ENCODE data around the gene TCF7L1.

TCF7L1 gene

GRCh38 chr2:85269959-85270358, 136.8 kb downstream of the TCF7L1 start:
- H4K20me1 ChIP-seq (ENCODE audit: insufficient read depth, low read length), result no peaks in the 10 kb centered on the region
- H3K79me2 ChIP-seq (ENCODE audit: low read length), result no peaks in the 10 kb centered on the region
- H3K36me3 ChIP-seq (replicated peaks; ENCODE audit: low read depth, low read length), result no peaks in the 10 kb centered on the region
- TF ChIP-seq CTCF (IDR thresholded peaks at IDR 0.05; ENCODE audit: low read depth, low read length) (no peak), EZH2phosphoT487 (IDR thresholded peaks at IDR 0.05; ENCODE audit: low read depth) (no peak)
- H3K4me3 ChIP-seq (ENCODE audit: low read length), result no peak overlapping the region
- no peaks in the 10 kb centered on the region for H3K4me1 ChIP-seq (ENCODE audit: low read length)
- no peak overlapping the region; the same call in 1 of the 2 replicates for H2AFZ ChIP-seq (ENCODE audit: low read depth, low read length)
- no peak overlapping the region for H3K9ac ChIP-seq (ENCODE audit: low read length)
- H3K9me3 ChIP-seq (ENCODE audit: insufficient read depth, low read length), result no peaks in the 10 kb centered on the region
- H3K27me3 ChIP-seq (ENCODE audit: low read depth, low read length), result 0 out of 2 replicates have a peak, but pooled peaks cover 12% of the 10 kb centered on the region
- no peak overlapping the region for H3K27ac ChIP-seq (ENCODE audit: low read length)
- no peak overlapping the region for H3K4me2 ChIP-seq (ENCODE audit: low read length)

- Histone ChIP-seq H2AFZ (ENCODE audit: low read depth, low read length) (no peak overlapping the region), H3K4me2 (ENCODE audit: low read length) (no peak overlapping the region), H3K9ac (ENCODE audit: low read length) (no peak overlapping the region), H3K27me3 (ENCODE audit: low read depth, low read length) (peaks cover 17% of the 10 kb centered on the region; the same call in 1 of the 2 replicates), H4K20me1 (ENCODE audit: insufficient read depth, low read length) (no peaks in the 10 kb centered on the region), H3K27ac (ENCODE audit: low read length) (no peak overlapping the region), H3K4me1 (ENCODE audit: low read length) (no peaks in the 10 kb centered on the region), H3K9me3 (ENCODE audit: insufficient read depth, low read length) (no peaks in the 10 kb centered on the region), H3K79me2 (ENCODE audit: low read length) (no peaks in the 10 kb centered on the region), H3K36me3 (replicated peaks; ENCODE audit: low read depth, low read length) (no peaks in the 10 kb centered on the region), H3K4me3 (ENCODE audit: low read length) (no peak overlapping the region)
- TF ChIP-seq EZH2phosphoT487 (IDR thresholded peaks at IDR 0.05; ENCODE audit: low read depth), result no peak
- TF ChIP-seq CTCF (IDR thresholded peaks at IDR 0.05; ENCODE audit: low read depth, low read length), result no peak
Measured at GRCh38 chr2:85272357-85272756, 139.2 kb downstream of the TCF7L1 start.

GRCh38 chr2:85273738-85274731, 140.8 kb downstream of the TCF7L1 start:
- TF ChIP-seq EZH2phosphoT487 (IDR thresholded peaks at IDR 0.05; ENCODE audit: low read depth) (no peak), CTCF (IDR thresholded peaks at IDR 0.05; ENCODE audit: low read depth, low read length) (no peak)
- Histone ChIP-seq H2AFZ (ENCODE audit: low read depth, low read length) (no peak overlapping the region), H3K9ac (ENCODE audit: low read length) (no peak overlapping the region), H3K4me1 (ENCODE audit: low read length) (no peaks in the 10 kb centered on the region), H3K79me2 (ENCODE audit: low read length) (no peaks in the 10 kb centered on the region), H3K27me3 (ENCODE audit: low read depth, low read length) (peaks cover 19% of the 10 kb centered on the region; the same call in 1 of the 2 replicates), H3K27ac (ENCODE audit: low read length) (no peak overlapping the region), H3K4me2 (ENCODE audit: low read length) (no peak overlapping the region), H3K36me3 (replicated peaks; ENCODE audit: low read depth, low read length) (no peaks in the 10 kb centered on the region), H4K20me1 (ENCODE audit: insufficient read depth, low read length) (no peaks in the 10 kb centered on the region), H3K9me3 (ENCODE audit: insufficient read depth, low read length) (no peaks in the 10 kb centered on the region), H3K4me3 (ENCODE audit: low read length) (no peak overlapping the region)

- TF ChIP-seq CTCF (IDR thresholded peaks at IDR 0.05; ENCODE audit: low read depth, low read length) (no peak), EZH2phosphoT487 (IDR thresholded peaks at IDR 0.05; ENCODE audit: low read depth) (no peak)
- H4K20me1 ChIP-seq (ENCODE audit: insufficient read depth, low read length), result no peaks in the 10 kb centered on the region
- H3K79me2 ChIP-seq (ENCODE audit: low read length), result no peaks in the 10 kb centered on the region
- H3K36me3 ChIP-seq (replicated peaks; ENCODE audit: low read depth, low read length), result no peaks in the 10 kb centered on the region
- no peak overlapping the region for H3K27ac ChIP-seq (ENCODE audit: low read length)
- no peak overlapping the region for H3K4me3 ChIP-seq (ENCODE audit: low read length)
- H3K9me3 ChIP-seq (ENCODE audit: insufficient read depth, low read length), result no peaks in the 10 kb centered on the region
- no peak overlapping the region for H2AFZ ChIP-seq (ENCODE audit: low read depth, low read length)
- no peak overlapping the region for H3K9ac ChIP-seq (ENCODE audit: low read length)
- peaks cover 15% of the 10 kb centered on the region; the same call in 1 of the 2 replicates for H3K27me3 ChIP-seq (ENCODE audit: low read depth, low read length)
- H3K4me1 ChIP-seq (ENCODE audit: low read length), result no peaks in the 10 kb centered on the region
- H3K4me2 ChIP-seq (ENCODE audit: low read length), result no peak overlapping the region
Measured at GRCh38 chr2:85275984-85276540, 142.9 kb downstream of the TCF7L1 start.
